ENCODE measurements around the gene TSHZ2. TPM values are rescaled to one million over a fixed set of nuclear protein-coding genes. Genes with fewer than 3 reads are reported as not detected.

The TSHZ2 gene
- total and polyA plus RNA-seq, 2 of the 4 experiments (the other 2 are of a cell fraction): under 0.01 to 0.02 TPM

DNA sequence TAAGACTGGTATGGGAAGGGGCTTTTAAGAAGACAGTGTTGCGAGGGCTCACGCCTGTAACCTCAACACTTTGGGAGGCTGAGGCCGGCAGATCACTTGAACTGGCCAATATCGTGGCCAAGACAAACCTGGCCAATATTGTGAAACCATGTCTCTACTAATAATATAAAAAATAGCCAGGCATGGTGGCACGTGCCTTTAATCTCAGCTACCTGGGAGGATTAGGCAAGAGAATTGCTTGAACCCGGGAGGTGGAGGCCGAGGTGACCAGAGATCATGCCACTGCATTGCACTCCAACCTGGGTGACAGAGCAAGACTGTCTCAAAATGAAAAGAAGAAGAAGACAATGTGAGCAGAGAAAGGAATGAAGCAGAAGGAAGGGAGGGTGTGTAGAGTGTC is 242.2 kb downstream of the TSHZ2 start:
- Histone ChIP-seq H4K5ac (ENCODE audit: low read depth, low read length) (no peak overlapping the region), H3K23ac (ENCODE audit: low read depth, low read length) (no peak overlapping the region), H3K4me2 (ENCODE audit: low read depth, low read length) (no peak overlapping the region), H3K56ac (ENCODE audit: extremely low read depth, insufficient read depth, low read length) (no peak overlapping the region), H3K79me1 (ENCODE audit: low read depth in 1 of 2, low read length in 2 of 2) (no peaks in the 10 kb centered on the region), H2BK120ac (ENCODE audit: low read depth, low read length) (no peak overlapping the region), H2AK5ac (ENCODE audit: low read depth, low read length) (no peak overlapping the region), H3K4me1 (ENCODE audit: control insufficient read depth, insufficient read depth, low read length) (no peaks in the 10 kb centered on the region), H2AK9ac (replicated peaks; ENCODE audit: low read depth, low read length, poor library complexity) (no peak overlapping the region), H3K4me3 (ENCODE audit: insufficient read depth, low read depth, low read length) (no peak overlapping the region), H4K91ac (ENCODE audit: insufficient read depth, low read depth, low read length) (no peak overlapping the region), H4K20me1 (ENCODE audit: insufficient read depth, low read length) (no peaks in the 10 kb centered on the region), H3K4ac (ENCODE audit: low read depth, low read length) (no peak overlapping the region), H2BK20ac (ENCODE audit: low read depth, low read length) (no peak overlapping the region), H2BK15ac (ENCODE audit: low read depth, low read length) (no peak overlapping the region), H3K18ac (ENCODE audit: low read depth, low read length) (no peak overlapping the region), H4K8ac (ENCODE audit: low read depth in 2 of 2, low read length in 2 of 2) (no peak overlapping the region), H3K27ac (ENCODE audit: insufficient read depth, low read length) (no peak overlapping the region), H3K9me1 (ENCODE audit: insufficient read depth, low read length) (no peaks in the 10 kb centered on the region), H3K9ac (ENCODE audit: low read depth, low read length) (no peak overlapping the region), H2BK5ac (ENCODE audit: low read depth, low read length, poor library complexity, severe bottlenecking) (no peak overlapping the region), H3K36me3 (ENCODE audit: control insufficient read depth, insufficient read depth, low read length) (no peaks in the 10 kb centered on the region), H2AFZ (replicated peaks; ENCODE audit: low read length, poor library complexity) (no peak overlapping the region), H3K14ac (replicated peaks; ENCODE audit: low read depth, low read length) (no peak overlapping the region), H3K27me3 (ENCODE audit: control insufficient read depth, insufficient read depth, low read length) (no peaks in the 10 kb centered on the region; the same call in 1 of the 2 replicates), H3K9me3 (ENCODE audit: control insufficient read depth, insufficient read depth, low read length) (no peaks in the 10 kb centered on the region)
- WGBS, 2 experiments (ENCODE audit: extremely low coverage in 2 of 2, insufficient read length in 1 of 2): 70% methylated on average over 2 of the region's 7 CpGs; no CpG with 5 or more reads in 1 of the 2 experiments
- no peak for TF ChIP-seq RAD21 (IDR thresholded peaks at IDR 0.05; ENCODE audit: low read length)
- TF ChIP-seq BHLHE40 (IDR thresholded peaks at IDR 0.05; ENCODE audit: low read depth, low read length): no peak
- no peak for TF ChIP-seq NFE2L2 (IDR thresholded peaks at IDR 0.05; ENCODE audit: low read depth, low read length)
- TF ChIP-seq, protein P1, sequence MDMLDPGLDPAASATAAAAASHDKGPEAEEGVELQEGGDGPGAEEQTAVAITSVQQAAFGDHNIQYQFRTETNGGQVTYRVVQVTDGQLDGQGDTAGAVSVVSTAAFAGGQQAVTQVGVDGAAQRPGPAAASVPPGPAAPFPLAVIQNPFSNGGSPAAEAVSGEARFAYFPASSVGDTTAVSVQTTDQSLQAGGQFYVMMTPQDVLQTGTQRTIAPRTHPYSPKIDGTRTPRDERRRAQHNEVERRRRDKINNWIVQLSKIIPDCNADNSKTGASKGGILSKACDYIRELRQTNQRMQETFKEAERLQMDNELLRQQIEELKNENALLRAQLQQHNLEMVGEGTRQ (IDR thresholded peaks at IDR 0.05; ENCODE audit: low read depth, low read length): no peak
- TF ChIP-seq, protein P2, sequence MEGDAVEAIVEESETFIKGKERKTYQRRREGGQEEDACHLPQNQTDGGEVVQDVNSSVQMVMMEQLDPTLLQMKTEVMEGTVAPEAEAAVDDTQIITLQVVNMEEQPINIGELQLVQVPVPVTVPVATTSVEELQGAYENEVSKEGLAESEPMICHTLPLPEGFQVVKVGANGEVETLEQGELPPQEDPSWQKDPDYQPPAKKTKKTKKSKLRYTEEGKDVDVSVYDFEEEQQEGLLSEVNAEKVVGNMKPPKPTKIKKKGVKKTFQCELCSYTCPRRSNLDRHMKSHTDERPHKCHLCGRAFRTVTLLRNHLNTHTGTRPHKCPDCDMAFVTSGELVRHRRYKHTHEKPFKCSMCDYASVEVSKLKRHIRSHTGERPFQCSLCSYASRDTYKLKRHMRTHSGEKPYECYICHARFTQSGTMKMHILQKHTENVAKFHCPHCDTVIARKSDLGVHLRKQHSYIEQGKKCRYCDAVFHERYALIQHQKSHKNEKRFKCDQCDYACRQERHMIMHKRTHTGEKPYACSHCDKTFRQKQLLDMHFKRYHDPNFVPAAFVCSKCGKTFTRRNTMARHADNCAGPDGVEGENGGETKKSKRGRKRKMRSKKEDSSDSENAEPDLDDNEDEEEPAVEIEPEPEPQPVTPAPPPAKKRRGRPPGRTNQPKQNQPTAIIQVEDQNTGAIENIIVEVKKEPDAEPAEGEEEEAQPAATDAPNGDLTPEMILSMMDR (conservative IDR thresholded peaks at IDR 0.05; ENCODE audit: low read depth, low read length): no peak
- no peak for TF ChIP-seq RFX5 (IDR thresholded peaks at IDR 0.05; ENCODE audit: low read depth, low read length)
- no peak for TF ChIP-seq MAZ (IDR thresholded peaks at IDR 0.05; ENCODE audit: borderline replicate concordance, low read depth, low read length)
- in situ Hi-C loops (cut with MboI; ENCODE audit: low sequenced_read_pairs) (loop anchor here (25.0 kb wide), 1 partner anchor 902 kb away; no protein-coding TSS in a partner anchor), intact Hi-C loops (cut with micrococcal nuclease) (loop anchor here (10.0 kb wide), 1 partner anchor 330 kb away; no protein-coding TSS in a partner anchor), dilution Hi-C loops (cut with HindIII; ENCODE audit: low sequenced_read_pairs, unreplicated experiment) (no loop called here)
- ChIA-PET CTCF (no interaction called here), POLR2A (ENCODE audit: unreplicated experiment) (no interaction called here)
- DNase-seq (no peak), ATAC-seq (ENCODE audit: low read depth) (no peak)
- BruUV-seq (replicated peaks): no TSS peak

Measured in IMR-90 (cell line).